GM21786 (cell line): ENCODE measurements around the gene FOLR1.
"Not testable (repeated sequence)": the region's sequence is repeated elsewhere in the genome, so short reads cannot be mapped to it uniquely, and the experiment has no call there.

Experiments used
- ATAC-seq: cut with Tn5 transposase; IDR thresholded peaks from one replicate; pipeline ENCODE4 v1.9.1; 2021; ENCODE audit not compliant: unreplicated experiment

Gene FOLR1

GRCh38 chr11:72191961-72192381, at the start of gene FOLR1:
Gene FOLR1, plus strand, starts transcription at chr11:72192140. Its CDS starts 34 bp downstream, at chr11:72192174.
- no peak for ATAC-seq

- not testable (repeated sequence) for ATAC-seq
These were observed 49.4 kb upstream of the FOLR1 start for GRCh38 chr11:72142543-72142942.

DNA sequence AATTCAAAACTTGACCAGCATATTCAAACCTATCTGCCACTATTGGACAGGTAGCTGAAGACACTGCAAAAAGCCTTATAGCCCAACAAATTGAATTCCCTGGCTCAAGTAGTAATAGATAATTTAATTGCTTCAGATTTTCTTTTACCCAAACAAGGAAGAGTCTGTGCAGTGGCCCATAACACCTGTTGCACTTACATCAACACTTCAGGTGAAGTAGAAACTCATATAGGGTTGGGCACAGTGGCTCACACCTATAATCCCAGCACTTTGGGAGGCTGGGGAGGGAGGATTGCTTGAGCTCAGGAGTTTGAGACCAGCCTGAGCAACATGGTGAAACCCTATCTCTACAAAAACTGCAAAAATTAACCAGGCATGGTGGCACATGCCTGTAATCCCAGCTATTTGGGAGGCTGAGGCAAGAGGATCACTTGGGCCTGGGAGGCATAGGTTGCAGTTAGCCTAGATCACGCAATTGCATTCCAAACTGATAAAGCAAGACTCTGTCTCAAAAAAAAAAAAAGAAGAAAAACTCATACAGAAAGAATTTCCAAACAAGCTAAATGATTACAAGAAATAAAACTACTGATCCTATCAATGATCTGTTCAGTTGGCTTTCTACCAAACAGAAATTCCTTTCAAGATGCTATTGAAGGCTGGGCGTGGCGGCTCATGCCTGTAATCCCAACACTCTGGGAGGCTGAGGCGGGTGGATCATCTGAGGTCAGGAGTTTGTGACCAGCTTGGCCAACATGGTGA, 47.0 kb upstream of the FOLR1 start:
- no peak for ATAC-seq

DNA sequence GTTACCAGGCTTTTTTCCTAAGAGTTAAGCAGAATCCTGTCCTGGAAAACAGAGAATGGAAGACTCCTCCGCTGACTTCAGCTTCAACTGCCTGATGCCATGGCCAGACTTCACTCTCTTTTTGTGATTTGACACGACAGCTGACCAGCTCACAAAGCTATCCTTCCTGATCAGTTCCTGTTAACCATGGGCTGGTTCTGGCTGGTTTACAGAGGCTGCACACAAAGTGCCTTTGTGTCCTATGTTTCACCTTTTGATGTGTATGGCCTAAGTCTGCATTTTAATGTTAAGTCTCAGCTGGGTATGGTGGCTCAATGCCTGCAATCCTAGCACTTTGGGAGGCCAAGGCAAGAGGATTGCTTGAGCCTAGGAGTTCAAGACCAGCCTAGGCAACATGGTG, 45.3 kb upstream of the FOLR1 start:
- no peak for ATAC-seq

DNA sequence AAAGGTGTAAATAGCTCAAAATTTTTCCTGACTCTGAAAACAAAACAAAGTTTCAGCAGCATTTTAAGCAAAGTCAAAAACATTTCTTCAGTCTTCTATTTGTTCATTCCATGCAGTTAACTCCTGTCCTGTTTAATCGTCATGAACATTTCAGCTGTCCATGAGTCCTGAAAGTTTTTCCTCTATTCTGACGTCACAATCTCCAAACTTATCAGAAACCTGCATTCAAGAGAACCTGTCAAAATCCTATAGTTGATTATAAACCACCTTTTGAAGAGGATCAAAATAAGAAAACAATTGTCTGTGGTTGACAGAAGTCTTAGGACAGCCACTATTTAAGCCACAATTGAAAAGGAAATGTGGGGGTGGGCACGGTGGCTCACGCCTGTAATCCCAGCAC, 41.1 kb upstream of the FOLR1 start:
- ATAC-seq, result no peak

- not testable (repeated sequence) for ATAC-seq
These were observed 38.1 kb upstream of the FOLR1 start for GRCh38 chr11:72153874-72154273.

- no peak for ATAC-seq
These were observed 37.1 kb upstream of the FOLR1 start for GRCh38 chr11:72154816-72155215.

GRCh38 chr11:72155751-72156150, 36.2 kb upstream of the FOLR1 start:
- ATAC-seq, result no peak

DNA sequence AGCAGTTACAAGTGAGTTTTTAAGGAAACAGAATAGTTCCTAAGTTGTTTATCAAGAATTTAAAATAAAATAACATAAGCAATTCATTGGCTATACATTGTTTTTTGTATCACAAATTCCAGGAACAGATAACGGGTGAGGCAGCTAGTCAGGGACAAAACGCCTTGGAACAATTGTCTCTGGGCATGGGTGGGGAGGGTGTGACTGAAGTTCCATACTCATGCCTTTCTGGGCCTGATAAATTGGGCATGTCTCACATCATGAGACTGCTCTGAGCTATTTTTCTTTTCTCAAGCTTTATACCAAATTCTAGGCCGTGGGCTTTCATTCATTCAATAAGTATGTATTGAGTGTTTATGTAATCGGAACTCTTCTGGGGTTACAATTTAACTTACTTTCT, 34.8 kb upstream of the FOLR1 start:
- ATAC-seq, result no peak

- ATAC-seq, result no peak
These were observed 31.6 kb upstream of the FOLR1 start for GRCh38 chr11:72160319-72160718.

- no peak for ATAC-seq
These were observed 28.9 kb upstream of the FOLR1 start for GRCh38 chr11:72162891-72163492.

DNA sequence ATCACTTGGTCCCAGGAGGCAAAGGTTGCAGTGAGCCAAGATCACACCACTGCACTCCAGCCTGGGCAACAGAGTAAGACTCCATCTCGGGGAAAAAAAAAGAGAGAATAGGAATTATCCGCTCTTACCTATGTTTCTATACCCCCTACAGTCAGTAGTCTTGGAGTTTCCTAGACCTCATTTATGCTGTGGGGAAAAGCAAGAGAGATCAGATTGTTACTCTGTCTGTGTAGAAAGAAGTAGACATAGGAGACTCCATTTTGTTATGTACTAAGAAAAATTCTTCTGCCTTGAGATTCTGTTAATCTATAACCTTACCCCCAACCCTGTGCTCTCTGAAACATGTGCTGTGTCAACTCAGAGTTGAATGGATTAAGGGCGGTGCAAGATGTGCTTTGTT, 27.8 kb upstream of the FOLR1 start:
- not testable (repeated sequence) for ATAC-seq

DNA sequence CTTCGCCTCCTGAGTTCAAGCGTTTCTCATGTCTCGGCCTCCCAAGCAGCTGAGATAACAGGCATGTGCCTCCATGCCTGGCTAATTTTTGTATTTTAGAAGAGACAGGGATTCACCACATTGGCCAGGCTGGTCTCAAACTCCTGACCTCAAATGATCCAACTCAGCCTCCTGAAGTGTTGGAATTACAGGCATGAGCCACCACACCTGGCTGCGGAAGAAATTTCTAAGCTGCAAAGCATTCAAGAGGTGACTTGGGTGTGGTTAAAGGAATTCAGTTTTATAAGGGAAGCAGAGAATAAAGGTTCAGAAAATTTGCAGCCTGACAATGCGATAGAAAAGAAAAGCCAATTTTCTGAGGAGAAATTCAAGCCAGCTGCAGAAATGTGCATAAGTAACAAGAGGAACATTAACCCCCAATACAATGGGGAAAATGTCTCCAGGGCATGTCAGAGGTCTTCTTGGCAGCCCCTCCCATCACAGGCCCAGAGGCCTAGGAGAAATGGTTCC, 22.8 kb upstream of the FOLR1 start:
- ATAC-seq, result not testable (repeated sequence)

- ATAC-seq, result not testable (repeated sequence)
These were observed 22.2 kb upstream of the FOLR1 start for GRCh38 chr11:72169754-72170153.

DNA sequence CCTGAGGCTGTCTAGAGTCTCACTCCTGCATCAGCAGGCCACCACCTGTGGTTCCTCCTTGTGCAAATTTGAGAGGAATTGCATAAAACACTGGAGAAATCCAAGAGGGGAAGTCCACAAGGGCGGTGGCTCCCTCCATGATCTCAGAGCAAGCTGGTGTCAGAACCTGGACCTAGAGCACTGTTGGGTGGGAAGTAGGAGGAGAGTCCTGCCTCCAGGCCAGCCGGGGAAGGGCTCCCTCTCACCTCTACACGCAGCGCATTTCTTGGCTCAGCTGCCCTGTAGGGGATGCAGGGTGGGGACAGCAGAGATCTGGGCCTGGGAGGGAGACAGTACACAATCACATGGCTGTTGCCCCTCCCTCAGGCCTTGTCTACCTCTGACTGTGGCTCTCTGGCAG, 19.9 kb upstream of the FOLR1 start:
- ATAC-seq, result not testable (repeated sequence)

DNA sequence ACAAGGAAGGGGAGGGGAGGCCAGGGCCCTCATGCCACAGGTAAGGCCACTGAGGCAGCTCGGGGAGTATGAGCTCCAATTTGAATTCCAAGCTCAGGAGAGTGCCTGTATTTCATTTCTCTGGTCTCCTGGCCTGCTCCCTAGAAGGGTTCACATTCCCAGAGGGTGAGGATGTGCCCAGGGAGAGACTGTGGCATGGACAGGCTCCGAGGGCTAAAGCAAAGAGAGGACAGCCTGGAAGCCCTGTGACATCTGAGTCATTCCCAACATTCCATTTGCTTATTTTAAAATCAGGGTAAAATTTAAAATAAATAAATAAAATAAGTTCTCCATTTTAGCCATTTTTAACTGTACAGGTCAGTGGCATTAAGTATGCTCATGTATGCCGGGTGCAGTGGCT, 18.6 kb upstream of the FOLR1 start:
- ATAC-seq, result no peak

GRCh38 chr11:72174302-72175070, 17.5 kb upstream of the FOLR1 start:
- ATAC-seq, result no peak

DNA sequence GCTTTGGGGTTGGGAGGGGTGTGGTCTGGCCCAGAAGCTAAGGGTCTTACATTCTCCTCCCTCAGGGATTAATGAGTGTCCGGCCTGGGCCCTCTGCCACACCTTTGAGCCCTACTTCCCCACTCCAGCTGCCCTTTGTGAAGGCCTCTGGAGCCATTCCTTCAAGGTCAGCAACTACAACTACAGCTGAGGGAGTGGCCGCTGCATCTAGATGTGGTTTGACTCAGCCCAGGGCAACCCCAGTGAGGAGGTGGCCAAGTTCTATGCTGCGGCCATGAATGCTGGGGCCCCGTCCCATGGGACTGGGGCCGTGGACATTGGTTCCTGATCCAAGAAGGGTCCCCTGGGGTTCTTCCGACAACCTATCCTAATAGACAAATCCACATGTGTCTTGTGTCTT, 14.3 kb upstream of the FOLR1 start:
- no peak for ATAC-seq

DNA sequence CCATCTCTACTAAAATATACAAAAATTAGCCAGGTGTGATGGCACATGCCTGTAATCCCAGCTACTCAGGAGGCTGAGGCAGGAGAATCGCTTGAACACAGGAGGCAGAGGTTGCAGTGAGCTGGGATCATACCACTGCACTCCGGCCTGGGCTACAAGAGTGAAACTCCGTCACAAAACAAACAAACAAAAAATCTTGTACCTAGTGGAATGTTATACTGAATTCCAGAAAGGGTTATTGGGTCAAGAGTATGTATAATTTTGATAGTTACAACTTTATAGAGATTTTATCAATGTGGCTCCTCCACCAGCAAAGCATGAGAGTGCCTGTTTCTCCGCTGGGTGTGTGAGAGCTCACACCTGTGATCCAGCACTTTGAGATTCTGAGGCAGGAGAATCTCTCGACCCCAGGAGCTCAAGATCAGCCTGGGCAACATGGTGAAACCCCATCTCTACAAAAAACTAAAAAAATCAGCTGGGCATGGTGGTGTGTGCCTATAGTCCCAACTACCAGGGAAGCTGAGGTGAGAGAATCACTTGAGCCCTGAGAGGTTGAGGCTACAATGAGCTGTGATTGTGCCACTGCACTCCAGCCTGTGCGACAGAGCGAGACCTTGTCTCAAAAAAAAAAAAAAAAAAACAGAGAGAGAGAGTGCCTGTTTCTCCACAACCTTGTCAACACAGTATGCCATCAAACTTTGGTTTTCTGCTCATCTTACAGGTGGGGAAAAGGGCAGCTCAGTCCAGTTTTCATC, 12.7 kb upstream of the FOLR1 start:
- ATAC-seq, result no peak

- no peak for ATAC-seq
These were observed 12.0 kb upstream of the FOLR1 start for GRCh38 chr11:72179804-72180396.
